ENCODE results near the gene KNCN. TPM values are rescaled to one million over a fixed set of nuclear protein-coding genes. Genes with fewer than 3 reads are reported as not detected.

KNCN gene
- total RNA-seq, 1 donor from 2014 or later: not detected

DNA sequence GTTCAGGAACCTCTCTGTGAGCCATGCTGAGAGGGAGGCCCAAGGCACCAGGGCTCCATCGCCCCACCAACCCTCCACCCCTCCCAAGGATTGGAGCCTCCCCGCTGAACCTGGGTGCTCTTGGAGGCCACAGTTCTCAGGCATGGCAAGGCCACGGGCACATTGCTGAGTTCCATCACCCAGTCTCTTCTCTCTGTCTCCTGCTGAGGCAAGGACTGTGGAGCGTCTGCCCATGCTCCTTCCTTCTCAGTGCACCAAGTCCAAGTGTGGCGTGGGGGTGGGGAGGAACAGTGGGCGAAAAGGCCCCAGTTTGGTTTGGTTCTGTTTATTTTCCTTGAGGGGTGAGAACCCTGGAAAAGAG lies 2.8 kb upstream of the KNCN start:
- Mint-ChIP-seq H3K4me1 (ENCODE audit: low read depth) (peaks cover 7% of the 10 kb centered on the region), H3K9me3 (ENCODE audit: low read depth) (no peaks in the 10 kb centered on the region), H3K4me3 (ENCODE audit: unreplicated experiment) (no peak overlapping the region), H3K27ac (ENCODE audit: unreplicated experiment) (no peak overlapping the region), H3K27me3 (ENCODE audit: low read depth) (peaks cover 25% of the 10 kb centered on the region), H3K36me3 (ENCODE audit: low read depth) (peaks cover 5% of the 10 kb centered on the region)
- peak; percentile 47 for DNase-seq (ENCODE audit: low spot score)
- TF ChIP-seq, protein P1, sequence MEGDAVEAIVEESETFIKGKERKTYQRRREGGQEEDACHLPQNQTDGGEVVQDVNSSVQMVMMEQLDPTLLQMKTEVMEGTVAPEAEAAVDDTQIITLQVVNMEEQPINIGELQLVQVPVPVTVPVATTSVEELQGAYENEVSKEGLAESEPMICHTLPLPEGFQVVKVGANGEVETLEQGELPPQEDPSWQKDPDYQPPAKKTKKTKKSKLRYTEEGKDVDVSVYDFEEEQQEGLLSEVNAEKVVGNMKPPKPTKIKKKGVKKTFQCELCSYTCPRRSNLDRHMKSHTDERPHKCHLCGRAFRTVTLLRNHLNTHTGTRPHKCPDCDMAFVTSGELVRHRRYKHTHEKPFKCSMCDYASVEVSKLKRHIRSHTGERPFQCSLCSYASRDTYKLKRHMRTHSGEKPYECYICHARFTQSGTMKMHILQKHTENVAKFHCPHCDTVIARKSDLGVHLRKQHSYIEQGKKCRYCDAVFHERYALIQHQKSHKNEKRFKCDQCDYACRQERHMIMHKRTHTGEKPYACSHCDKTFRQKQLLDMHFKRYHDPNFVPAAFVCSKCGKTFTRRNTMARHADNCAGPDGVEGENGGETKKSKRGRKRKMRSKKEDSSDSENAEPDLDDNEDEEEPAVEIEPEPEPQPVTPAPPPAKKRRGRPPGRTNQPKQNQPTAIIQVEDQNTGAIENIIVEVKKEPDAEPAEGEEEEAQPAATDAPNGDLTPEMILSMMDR (IDR thresholded peaks at IDR 0.05): no peak

DNA sequence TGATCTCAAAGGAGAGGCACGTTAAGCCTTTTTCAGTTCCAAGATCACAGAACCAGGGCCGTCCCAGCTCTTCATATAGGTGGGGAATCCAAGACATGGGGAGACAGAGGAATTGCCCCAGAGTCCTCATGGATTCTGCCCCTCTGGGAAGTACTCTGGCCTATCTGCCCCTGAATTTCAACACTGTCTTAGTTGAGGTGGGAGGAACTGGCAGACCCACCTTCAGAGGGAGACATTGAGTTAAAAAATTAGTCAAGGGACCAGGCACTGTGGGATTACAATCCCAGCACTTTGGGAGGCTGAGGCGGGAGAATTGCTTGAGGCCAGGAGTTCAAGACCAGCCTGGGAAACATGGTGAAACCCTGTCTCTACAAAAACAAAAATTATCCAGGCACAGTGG lies 2.1 kb upstream of the KNCN start:
- DNase-seq (ENCODE audit: low spot score): no peak
- H3K27me3 Mint-ChIP-seq (ENCODE audit: low read depth): peaks cover 26% of the 10 kb centered on the region
- H3K9me3 Mint-ChIP-seq (ENCODE audit: low read depth): no peaks in the 10 kb centered on the region
- peaks cover 3% of the 10 kb centered on the region for H3K36me3 Mint-ChIP-seq (ENCODE audit: low read depth)
- H3K4me1 Mint-ChIP-seq (ENCODE audit: low read depth): peaks cover 7% of the 10 kb centered on the region
- H3K4me3 Mint-ChIP-seq (ENCODE audit: unreplicated experiment): no peak overlapping the region
- TF ChIP-seq, protein P1 (IDR thresholded peaks at IDR 0.05): no peak
- no peak overlapping the region for H3K27ac Mint-ChIP-seq (ENCODE audit: unreplicated experiment)

DNA sequence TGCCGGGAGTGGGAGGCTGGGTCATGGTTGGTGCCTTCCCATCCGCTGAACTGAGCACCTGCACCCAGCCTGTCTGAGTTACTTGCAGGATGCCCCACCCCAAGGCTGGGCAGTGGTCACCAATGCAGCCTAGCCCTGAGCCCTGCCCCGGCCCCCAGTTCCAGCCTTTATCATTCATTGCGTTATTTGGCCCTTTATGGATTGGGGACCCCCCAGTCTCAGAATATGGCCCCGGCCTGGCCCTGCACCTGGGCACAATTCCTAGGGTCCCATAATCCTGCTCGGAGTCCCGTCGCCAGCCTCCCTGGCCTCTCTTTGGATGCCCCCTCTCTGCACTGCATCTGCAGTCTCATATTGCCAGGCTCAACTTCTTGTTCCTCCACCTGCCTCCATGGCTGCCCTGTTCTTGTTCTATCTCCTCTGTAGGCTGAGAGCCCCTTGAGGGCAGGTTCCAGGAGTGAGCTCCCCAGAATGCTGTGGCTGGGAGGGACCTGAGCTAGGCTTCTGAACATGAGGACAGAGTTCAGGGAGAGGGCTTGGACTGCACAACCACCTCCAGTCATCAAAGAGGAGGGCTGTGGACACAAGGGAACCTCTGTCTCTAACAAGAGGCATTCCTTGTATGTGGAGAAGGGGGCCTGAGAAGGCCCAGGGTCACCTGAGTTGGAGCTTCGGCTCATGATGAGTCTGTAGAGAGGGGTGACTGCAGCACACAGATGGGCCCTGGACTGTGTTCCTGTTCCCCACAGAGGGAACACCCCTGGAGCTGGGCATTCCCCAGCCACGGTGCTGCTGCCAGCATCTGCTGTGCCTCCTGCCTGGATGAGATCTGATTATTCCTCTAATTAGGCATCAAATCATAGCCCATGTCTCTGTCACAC lies 1.1 kb upstream of the KNCN start:
- TF ChIP-seq, protein P1 (IDR thresholded peaks at IDR 0.05): no peak
- H3K27me3 Mint-ChIP-seq (ENCODE audit: low read depth): peaks cover 26% of the 10 kb centered on the region
- DNase-seq (ENCODE audit: low spot score): peak; percentile 60
- H3K9me3 Mint-ChIP-seq (ENCODE audit: low read depth): no peaks in the 10 kb centered on the region
- no peaks in the 10 kb centered on the region for H3K36me3 Mint-ChIP-seq (ENCODE audit: low read depth)
- no peak overlapping the region for H3K27ac Mint-ChIP-seq (ENCODE audit: unreplicated experiment)
- no peak overlapping the region for H3K4me3 Mint-ChIP-seq (ENCODE audit: unreplicated experiment)
- peaks cover 7% of the 10 kb centered on the region for H3K4me1 Mint-ChIP-seq (ENCODE audit: low read depth)

DNA sequence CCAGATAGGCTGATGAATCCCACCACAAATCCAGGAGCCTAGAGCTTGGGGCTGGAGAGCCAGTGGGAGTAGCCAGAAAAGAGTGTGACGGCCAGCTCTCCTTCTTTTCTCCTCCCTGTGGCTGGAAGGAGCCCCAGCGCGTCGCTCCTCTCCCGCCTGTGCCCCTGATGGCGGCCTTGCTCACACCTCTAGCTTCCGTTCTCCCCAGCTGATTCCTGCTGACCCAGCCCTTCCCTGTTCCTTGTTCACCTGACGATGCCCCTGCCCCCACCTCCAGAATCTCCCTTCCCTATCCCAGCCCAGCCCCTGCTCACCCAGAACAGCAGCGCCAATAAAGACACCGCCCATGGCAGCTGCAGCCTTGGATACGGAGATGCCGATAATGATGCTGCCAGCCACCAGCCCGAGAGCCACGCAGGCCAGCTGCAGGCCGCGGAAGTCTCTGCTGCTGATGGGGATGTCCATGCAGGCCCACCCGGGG lies 656 bp downstream of the KNCN start:
- TF ChIP-seq, protein P1 (IDR thresholded peaks at IDR 0.05): no peak
- peak; percentile 65 for DNase-seq (ENCODE audit: low spot score)
- H3K36me3 Mint-ChIP-seq (ENCODE audit: low read depth): no peaks in the 10 kb centered on the region
- H3K9me3 Mint-ChIP-seq (ENCODE audit: low read depth): no peaks in the 10 kb centered on the region
- no peak overlapping the region for H3K4me3 Mint-ChIP-seq (ENCODE audit: unreplicated experiment)
- peaks cover 7% of the 10 kb centered on the region for H3K4me1 Mint-ChIP-seq (ENCODE audit: low read depth)
- no peak overlapping the region for H3K27ac Mint-ChIP-seq (ENCODE audit: unreplicated experiment)
- peaks cover 39% of the 10 kb centered on the region for H3K27me3 Mint-ChIP-seq (ENCODE audit: low read depth)

DNA sequence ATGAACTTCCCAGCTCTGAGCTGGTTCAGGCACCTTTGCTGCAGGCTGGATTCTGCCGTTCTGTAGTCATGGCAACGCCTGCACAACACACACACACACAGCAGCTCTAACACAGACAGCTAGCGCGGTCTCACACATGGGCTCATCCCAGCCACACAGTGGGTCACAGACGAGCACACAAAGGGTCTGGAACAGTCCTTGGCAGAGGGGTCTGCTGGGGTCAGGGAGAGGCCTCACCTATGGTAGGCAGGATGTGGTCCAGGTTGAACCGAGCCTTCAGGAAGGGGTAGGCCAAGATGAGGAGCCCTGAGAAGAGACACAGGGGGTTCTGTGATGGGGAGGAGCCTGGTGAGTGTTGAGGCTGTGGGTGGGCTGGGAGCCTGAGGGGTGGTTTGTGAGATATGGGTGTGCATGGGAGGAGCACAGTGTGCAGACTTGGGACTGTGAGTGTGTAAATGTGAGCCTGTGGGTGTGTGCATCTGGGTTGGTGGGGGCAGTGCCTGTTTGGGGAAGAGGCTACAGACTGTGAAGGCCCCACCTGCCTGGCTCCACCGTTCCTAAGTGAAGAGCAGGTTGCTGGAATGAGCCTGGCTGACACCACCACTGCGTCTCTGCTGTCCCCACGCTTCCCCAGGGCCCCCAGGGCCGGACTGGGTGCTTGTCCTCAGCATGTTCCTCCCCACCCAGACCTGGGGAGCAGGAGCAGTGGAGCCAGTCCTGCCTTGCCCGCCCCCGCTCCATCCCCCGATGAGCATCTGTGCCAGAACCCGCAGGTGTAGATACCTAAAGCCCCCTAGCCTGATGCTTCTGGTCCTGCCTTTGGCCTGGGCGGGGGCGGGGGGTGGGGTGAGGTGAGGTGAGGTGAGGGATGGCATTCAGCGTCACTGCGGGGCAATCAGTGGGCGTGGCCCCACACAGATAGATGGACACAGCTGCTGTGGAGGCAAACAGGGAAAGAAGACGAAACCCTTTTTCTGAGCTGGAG lies 1.5 kb downstream of the KNCN start:
- peaks cover 7% of the 10 kb centered on the region for H3K4me1 Mint-ChIP-seq (ENCODE audit: low read depth)
- TF ChIP-seq, protein P1 (IDR thresholded peaks at IDR 0.05): no peak
- H3K27me3 Mint-ChIP-seq (ENCODE audit: low read depth): peaks cover 47% of the 10 kb centered on the region
- H3K4me3 Mint-ChIP-seq (ENCODE audit: unreplicated experiment): no peak overlapping the region
- H3K27ac Mint-ChIP-seq (ENCODE audit: unreplicated experiment): peak overlapping the region; percentile 73
- no peaks in the 10 kb centered on the region for H3K9me3 Mint-ChIP-seq (ENCODE audit: low read depth)
- H3K36me3 Mint-ChIP-seq (ENCODE audit: low read depth): no peaks in the 10 kb centered on the region
- DNase-seq (ENCODE audit: low spot score): peak; percentile 84

Data from chondrocyte (in vitro differentiated cells).